Measurements from ENCODE around the gene ARMC9.

- no peak for TF ChIP-seq POU6F1 (CRISPR knock-in tag; IDR thresholded peaks at IDR 0.05; ENCODE audit: borderline replicate concordance, low read depth)
- no peak for TF ChIP-seq CSDC2 (CRISPR knock-in tag; IDR thresholded peaks at IDR 0.05)
These were observed 94.7 kb downstream of the ARMC9 start for GRCh38 chr2:231293163-231293562.
